GM12892 (cell line): ENCODE results near the gene TTC9B.
A peak's percentile ranks its signal among the peaks of the same experiment; 100 is the strongest.
"Not testable (repeated sequence)": the region's sequence is repeated elsewhere in the genome, so short reads cannot be mapped to it uniquely, and the experiment has no call there.

ENCODE experiments used
- DNase-seq: peaks from one replicate; pipeline ENCODE4 v3.0.0; 2011; ENCODE audit not compliant: insufficient read length
- FAIRE-seq: peaks from 2 replicates; lab custom pipeline; 2011; peaks lifted over from hg19 to GRCh38; lab: Jason Lieb, UNC
- POLR2A ChIP-seq: IDR thresholded peaks from 2 replicates; pipeline ENCODE4 v1.6.1; 2011; ENCODE audit warnings: low read depth, low read length, control low read depth
- POLR2AphosphoS5 ChIP-seq: IDR thresholded peaks from 2 replicates; pipeline ENCODE4 v1.6.1; 2011; ENCODE audit warnings: low read depth, low read length, control low read depth
- TAF1 ChIP-seq: IDR thresholded peaks from 2 replicates; pipeline ENCODE4 v1.6.1; 2011; ENCODE audit warnings: low read depth, mild to moderate bottlenecking, control low read depth, low read length, borderline replicate concordance

Gene TTC9B

DNA sequence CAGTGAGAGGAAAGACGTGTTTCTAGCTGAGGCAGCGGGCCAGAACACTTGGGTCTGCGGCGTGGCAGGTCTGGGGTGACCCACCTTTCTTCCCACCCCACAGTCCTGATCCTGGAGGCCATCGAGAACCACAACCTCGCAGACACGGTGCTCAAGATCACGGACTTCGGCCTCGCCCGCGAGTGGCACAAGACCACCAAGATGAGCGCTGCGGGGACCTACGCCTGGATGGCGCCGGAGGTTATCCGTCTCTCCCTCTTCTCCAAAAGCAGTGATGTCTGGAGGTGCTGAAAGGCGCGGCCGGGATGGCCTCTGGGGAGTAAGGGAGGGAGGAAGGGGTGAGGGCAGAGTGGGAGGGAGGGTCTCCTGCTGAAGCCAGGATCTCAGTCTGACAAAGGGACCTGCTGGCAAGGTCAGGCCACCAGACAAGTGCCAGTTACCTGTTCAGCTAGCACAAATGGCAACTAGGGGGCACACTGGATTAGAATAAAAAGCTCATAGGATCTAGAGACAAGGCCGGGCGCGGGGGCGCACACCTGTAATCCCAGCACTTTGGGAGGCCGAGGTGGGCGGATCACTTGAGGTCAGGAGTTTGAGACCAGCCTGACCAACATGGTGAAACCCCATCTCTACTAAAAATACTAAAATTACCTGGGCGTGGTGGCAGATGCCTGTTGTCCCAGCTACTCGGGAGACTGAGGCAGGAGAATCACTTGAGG is 19.8 kb downstream of the TTC9B start:
- no peak for DNase-seq
- no peak for TF ChIP-seq POLR2AphosphoS5
- no peak for FAIRE-seq

GRCh38 chr19:40193587-40193849 is 24.7 kb downstream of the TTC9B start:
- TF ChIP-seq TAF1, result no peak
- no peak for TF ChIP-seq POLR2AphosphoS5
- no peak for TF ChIP-seq POLR2A
- no peak for DNase-seq
- FAIRE-seq, result no peak

DNA sequence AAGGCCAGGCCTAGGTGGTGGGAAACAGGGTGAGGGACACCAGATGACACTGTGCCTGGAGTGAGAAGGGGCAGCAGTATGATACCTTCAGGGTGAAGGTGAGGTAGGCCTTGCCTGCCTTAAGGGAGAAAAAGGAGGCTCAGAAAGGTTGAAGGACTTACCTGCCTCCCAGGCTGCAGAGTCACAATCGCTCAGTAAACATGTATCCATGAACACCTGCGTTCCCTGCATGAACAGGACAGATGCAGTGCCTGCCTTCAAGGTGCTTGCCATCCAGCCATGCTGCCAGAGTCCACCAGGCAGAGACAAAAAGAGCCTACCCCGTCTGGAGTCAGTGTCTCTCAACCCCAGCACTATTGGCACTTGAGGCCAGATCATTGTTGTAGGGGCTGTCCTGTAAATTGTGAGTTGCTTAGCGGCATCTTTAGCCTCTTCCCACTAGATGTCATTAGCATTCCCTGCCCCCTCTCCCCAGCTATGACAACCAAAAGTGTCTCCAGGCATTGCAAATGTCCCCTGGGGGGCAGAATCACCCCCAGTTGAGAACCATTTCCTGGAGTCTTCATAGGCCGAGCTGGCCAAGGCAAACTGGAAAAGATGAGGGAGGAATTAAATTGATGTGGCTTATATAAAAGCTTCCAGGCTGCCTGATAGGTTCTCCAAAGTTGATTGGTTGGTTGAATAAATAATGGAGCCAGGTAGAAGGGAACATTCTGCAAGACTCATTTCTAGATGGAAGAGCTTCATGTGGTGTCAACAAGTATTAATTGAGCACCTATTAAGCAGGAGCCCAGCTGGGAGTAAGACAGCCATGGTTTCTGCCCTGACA is 25.2 kb downstream of the TTC9B start:
- peak; percentile 44 for FAIRE-seq
- DNase-seq, result no peak
- no peak for TF ChIP-seq POLR2AphosphoS5

- no peak for DNase-seq
- no peak for FAIRE-seq
- TF ChIP-seq POLR2AphosphoS5 (no peak), TAF1 (no peak), POLR2A (no peak)
These were observed 26.1 kb downstream of the TTC9B start for GRCh38 chr19:40191836-40192646.

DNA sequence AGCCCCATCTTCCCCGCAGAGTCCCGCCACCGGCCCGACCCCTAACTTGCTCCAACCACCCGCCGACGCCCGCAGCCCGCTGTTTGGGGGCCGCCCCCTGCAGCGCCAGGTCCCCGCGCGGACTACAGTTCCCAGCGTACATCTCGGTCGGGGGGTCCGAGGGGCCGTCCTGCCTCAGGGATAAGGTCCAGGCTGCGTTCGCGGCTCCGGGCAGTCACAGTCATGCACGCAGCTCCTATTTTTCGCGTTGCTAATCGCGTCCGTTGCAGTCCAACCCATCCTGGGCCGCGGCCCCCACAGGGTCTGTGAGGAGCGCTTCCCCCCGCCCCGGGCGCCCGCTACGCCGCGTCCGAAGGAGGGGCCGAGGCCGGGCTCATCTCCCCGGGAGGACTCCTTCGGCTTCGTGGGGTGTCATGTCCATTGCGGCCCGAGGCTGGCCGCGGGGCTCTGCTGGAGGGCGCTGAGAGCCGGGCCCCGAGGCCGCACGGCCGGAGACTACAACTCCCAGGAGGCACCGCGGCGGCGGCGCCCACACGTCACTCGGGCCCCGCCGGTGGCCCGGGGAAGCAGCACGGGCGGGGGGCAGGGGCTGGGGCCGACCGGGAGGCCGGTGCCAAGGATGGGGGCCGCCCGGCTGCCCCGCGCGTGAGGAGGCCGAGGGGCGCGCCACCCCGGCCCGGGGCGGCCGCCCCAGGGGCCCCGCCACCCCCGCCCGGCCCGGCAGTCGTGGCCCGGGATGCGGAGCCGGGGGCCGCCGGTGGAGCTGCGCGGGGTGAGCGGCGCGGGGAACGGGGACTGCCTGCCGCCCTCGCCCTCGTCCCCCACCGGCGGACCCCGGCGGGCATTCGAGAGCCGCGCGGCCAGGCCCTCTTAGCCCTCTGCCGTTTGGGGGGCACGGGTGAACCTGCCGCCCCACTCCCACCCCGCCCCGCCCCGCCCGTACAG is 27.0 kb downstream of the TTC9B start, which contains the start of gene MAP3K10:
Gene MAP3K10, plus strand, starts transcription at position 536 of the 945 bp plus-strand sequence. CDS start 606 bp downstream, outside the sequence.
- FAIRE-seq, result no peak
- TF ChIP-seq TAF1 (no peak), POLR2A (peak; percentile 60; the same call in 1 of the 2 replicates)
- peak; percentile 86 for DNase-seq

GRCh38 chr19:40184273-40184672 is 33.9 kb downstream of the TTC9B start:
- no peak for DNase-seq
- FAIRE-seq, result no peak
- TF ChIP-seq POLR2A, result no peak
- no peak for TF ChIP-seq TAF1
- TF ChIP-seq POLR2AphosphoS5, result no peak

DNA sequence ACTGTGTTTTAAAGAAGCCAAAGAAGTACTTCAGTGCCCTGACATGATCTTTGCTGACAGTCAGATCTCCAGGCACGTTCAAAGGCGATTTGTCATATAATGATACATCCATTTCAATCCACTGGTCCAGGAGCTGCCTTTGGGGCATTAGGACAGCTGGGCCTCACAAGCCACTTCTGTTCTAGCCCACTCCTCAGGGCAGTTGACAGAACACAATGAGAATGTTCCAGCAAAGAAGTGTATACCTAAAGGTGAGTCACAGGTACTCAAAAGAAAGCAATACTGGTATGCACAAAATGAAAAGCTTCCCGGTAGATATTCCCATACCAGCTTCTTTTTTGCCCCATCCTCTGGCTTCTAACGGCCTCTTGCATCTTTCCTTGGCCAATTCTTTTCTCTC is 39.4 kb downstream of the TTC9B start:
- no peak for FAIRE-seq
- TF ChIP-seq POLR2AphosphoS5, result no peak
- no peak for TF ChIP-seq TAF1
- TF ChIP-seq POLR2A, result no peak
- no peak for DNase-seq

GRCh38 chr19:40177286-40178070 is 40.7 kb downstream of the TTC9B start:
- no peak for FAIRE-seq
- TF ChIP-seq POLR2A, result no peak
- TF ChIP-seq POLR2AphosphoS5, result no peak
- TF ChIP-seq TAF1, result no peak
- DNase-seq, result no peak

DNA sequence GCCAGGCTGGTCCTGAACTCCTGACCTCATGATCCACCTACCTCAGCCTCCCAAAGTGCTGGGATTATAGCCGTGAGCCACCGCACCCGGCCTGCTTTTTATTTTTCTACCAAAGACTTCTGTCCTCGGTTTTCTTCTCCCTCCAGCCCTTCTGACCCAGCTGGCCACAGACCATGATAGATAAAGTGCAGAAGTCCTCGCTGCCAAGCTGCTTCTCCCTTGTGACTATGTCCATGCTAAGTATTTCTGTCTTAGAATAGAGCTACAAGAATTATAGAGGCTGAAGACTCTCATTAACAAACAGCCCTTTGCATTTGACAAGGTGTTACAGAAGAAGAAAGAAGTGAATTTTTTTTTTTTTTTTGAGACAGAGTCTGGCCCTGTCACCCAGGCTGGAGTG is 42.4 kb downstream of the TTC9B start:
- no peak for FAIRE-seq
- DNase-seq, result no peak
- TF ChIP-seq TAF1 (no peak), POLR2AphosphoS5 (no peak), POLR2A (no peak)

DNA sequence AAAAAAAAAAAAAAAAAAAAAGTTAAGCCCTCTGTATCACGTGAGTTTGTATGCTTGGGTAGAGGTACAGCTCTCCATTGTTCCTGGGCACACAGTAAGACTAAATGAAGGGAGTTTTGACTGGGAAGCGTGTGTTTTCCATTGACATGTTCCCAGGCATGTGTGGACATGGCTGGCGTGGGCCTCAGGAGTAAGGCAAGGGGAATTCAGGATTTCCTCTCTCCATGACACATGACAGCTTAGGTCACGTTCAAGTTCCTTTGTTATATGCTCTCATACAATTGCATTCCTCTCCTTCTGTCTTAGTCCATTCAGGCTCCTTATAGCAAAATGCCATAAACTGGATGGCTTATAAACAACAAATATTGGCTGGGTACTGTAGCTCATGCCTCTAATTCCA is 44.1 kb downstream of the TTC9B start:
- FAIRE-seq, result no peak
- TF ChIP-seq TAF1 (no peak), POLR2A (no peak), POLR2AphosphoS5 (no peak)
- no peak for DNase-seq

DNA sequence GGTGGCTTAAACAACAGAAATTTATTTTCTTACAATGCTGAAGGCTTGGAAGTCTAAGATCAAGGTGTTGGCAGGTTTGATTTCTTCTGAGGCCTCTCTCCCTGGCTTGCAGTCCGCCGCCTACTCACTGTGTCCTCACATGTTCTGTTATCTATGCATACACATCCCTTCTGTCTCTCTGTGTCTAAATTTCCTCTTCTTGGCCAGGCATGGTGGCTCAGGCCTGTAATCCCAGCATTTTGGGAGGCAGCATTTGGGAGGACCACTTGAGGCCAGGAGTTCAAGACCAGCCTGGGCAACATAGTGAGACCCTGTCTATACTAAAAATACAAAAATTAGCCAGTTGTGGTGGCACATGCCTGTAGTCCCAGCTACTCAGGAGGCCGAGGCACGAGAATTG is 46.9 kb downstream of the TTC9B start:
- DNase-seq, FAIRE-seq: not testable (repeated sequence)

- FAIRE-seq, DNase-seq: not testable (repeated sequence)
These were observed 47.7 kb downstream of the TTC9B start for GRCh38 chr19:40170303-40170989.

GRCh38 chr19:40169482-40170302 is 48.5 kb downstream of the TTC9B start:
- not testable (repeated sequence) for FAIRE-seq, DNase-seq
